Measurements from ENCODE around the gene PIEZO1.

- TF ChIP-seq CTCF (conservative IDR thresholded peaks at IDR 0.05), result no peak
- TF ChIP-seq ZFX (IDR thresholded peaks at IDR 0.05), result no peak
Measured at GRCh38 chr16:88766975-88767374, 18.0 kb downstream of the PIEZO1 start.

Measured in C4-2B (cell line).